ENCODE data around the gene GET3. TPM values are rescaled to one million over a fixed set of nuclear protein-coding genes. Genes with fewer than 3 reads are reported as not detected.
A peak's percentile ranks its signal among the peaks of the same experiment; 100 is the strongest.

Gene GET3
- total RNA-seq, 1 donor from 2014 or later, result 49.3 TPM

- H3K27me3 Mint-ChIP-seq (ENCODE audit: unreplicated experiment), result peaks cover 10% of the 10 kb centered on the region
- no peak for TF ChIP-seq CTCF (IDR thresholded peaks at IDR 0.05; ENCODE audit: partially characterized antibody, unreplicated experiment)
- DNase-seq, result no peak
- peaks cover 19% of the 10 kb centered on the region for H3K4me1 Mint-ChIP-seq (ENCODE audit: low read depth, unreplicated experiment)
- H3K36me3 Mint-ChIP-seq (ENCODE audit: unreplicated experiment), result no peaks in the 10 kb centered on the region
- peaks cover 10% of the 10 kb centered on the region for H3K9me3 Mint-ChIP-seq (ENCODE audit: unreplicated experiment)
- no peak overlapping the region for H3K27ac Mint-ChIP-seq (ENCODE audit: unreplicated experiment)
- H3K4me3 Mint-ChIP-seq (ENCODE audit: unreplicated experiment), result no peak overlapping the region
These were observed 49.0 kb downstream of the GET3 start for GRCh38 chr19:12786141-12786870.

GRCh38 chr19:12786952-12787351 is 49.7 kb downstream of the GET3 start:
- Mint-ChIP-seq H3K27me3 (ENCODE audit: unreplicated experiment) (peaks cover 10% of the 10 kb centered on the region), H3K4me1 (ENCODE audit: low read depth, unreplicated experiment) (peaks cover 19% of the 10 kb centered on the region), H3K4me3 (ENCODE audit: unreplicated experiment) (no peak overlapping the region), H3K9me3 (ENCODE audit: unreplicated experiment) (peaks cover 10% of the 10 kb centered on the region), H3K36me3 (ENCODE audit: unreplicated experiment) (no peaks in the 10 kb centered on the region), H3K27ac (ENCODE audit: unreplicated experiment) (no peak overlapping the region)
- DNase-seq, result no peak
- no peak for TF ChIP-seq CTCF (IDR thresholded peaks at IDR 0.05; ENCODE audit: partially characterized antibody, unreplicated experiment)

GRCh38 chr19:12787458-12787857 is 50.2 kb downstream of the GET3 start:
- H3K27ac Mint-ChIP-seq (ENCODE audit: unreplicated experiment), result no peak overlapping the region
- no peak overlapping the region for H3K4me3 Mint-ChIP-seq (ENCODE audit: unreplicated experiment)
- peaks cover 9% of the 10 kb centered on the region for H3K27me3 Mint-ChIP-seq (ENCODE audit: unreplicated experiment)
- no peaks in the 10 kb centered on the region for H3K36me3 Mint-ChIP-seq (ENCODE audit: unreplicated experiment)
- TF ChIP-seq CTCF (IDR thresholded peaks at IDR 0.05; ENCODE audit: partially characterized antibody, unreplicated experiment), result no peak
- peaks cover 10% of the 10 kb centered on the region for H3K9me3 Mint-ChIP-seq (ENCODE audit: unreplicated experiment)
- DNase-seq, result no peak
- H3K4me1 Mint-ChIP-seq (ENCODE audit: low read depth, unreplicated experiment), result peaks cover 17% of the 10 kb centered on the region

GRCh38 chr19:12788042-12788681 is 50.9 kb downstream of the GET3 start:
- Mint-ChIP-seq H3K27me3 (ENCODE audit: unreplicated experiment) (peaks cover 9% of the 10 kb centered on the region), H3K4me3 (ENCODE audit: unreplicated experiment) (peak overlapping the region; percentile 57), H3K9me3 (ENCODE audit: unreplicated experiment) (peaks cover 14% of the 10 kb centered on the region), H3K27ac (ENCODE audit: unreplicated experiment) (peak overlapping the region; percentile 82), H3K4me1 (ENCODE audit: low read depth, unreplicated experiment) (peaks cover 17% of the 10 kb centered on the region), H3K36me3 (ENCODE audit: unreplicated experiment) (no peaks in the 10 kb centered on the region)
- DNase-seq, result no peak
- no peak for TF ChIP-seq CTCF (IDR thresholded peaks at IDR 0.05; ENCODE audit: partially characterized antibody, unreplicated experiment)

- H3K4me3 Mint-ChIP-seq (ENCODE audit: unreplicated experiment), result peak overlapping the region; percentile 79
- H3K27ac Mint-ChIP-seq (ENCODE audit: unreplicated experiment), result peak overlapping the region; percentile 82
- no peaks in the 10 kb centered on the region for H3K36me3 Mint-ChIP-seq (ENCODE audit: unreplicated experiment)
- peaks cover 12% of the 10 kb centered on the region for H3K9me3 Mint-ChIP-seq (ENCODE audit: unreplicated experiment)
- H3K27me3 Mint-ChIP-seq (ENCODE audit: unreplicated experiment), result peaks cover 6% of the 10 kb centered on the region
- DNase-seq, result peak; percentile 63
- peaks cover 14% of the 10 kb centered on the region for H3K4me1 Mint-ChIP-seq (ENCODE audit: low read depth, unreplicated experiment)
- TF ChIP-seq CTCF (IDR thresholded peaks at IDR 0.05; ENCODE audit: partially characterized antibody, unreplicated experiment), result no peak
These were observed 51.4 kb downstream of the GET3 start for GRCh38 chr19:12788682-12789097.
